ENCODE results near the gene MAP7. TPM values are rescaled to one million over a fixed set of nuclear protein-coding genes. Genes with fewer than 3 reads are reported as not detected.

The MAP7 gene
- total RNA-seq, 6 donors from 2014 or later, result 18.1 to 26.6 (median 24.2) TPM

GRCh38 chr6:136333824-136334464 is 216.3 kb downstream of the MAP7 start:
- Histone ChIP-seq H3K36me3 (no peaks in the 10 kb centered on the region), H3K27ac (no peak overlapping the region), H3K4me3 (no peak overlapping the region), H3K27me3 (no peaks in the 10 kb centered on the region), H3K9me3 (no peaks in the 10 kb centered on the region), H3K4me1 (peaks cover 0 to 3% (median 0%) of the 10 kb centered on the region in 4 donors)
- ATAC-seq (ENCODE audit: low FRiP score in 2 of 2) (no peak), DNase-seq (peak in 1 of 2 donors; percentile 15)
- TF ChIP-seq POLR2AphosphoS5 (IDR thresholded peaks at IDR 0.05) (no peak), POLR2A (IDR thresholded peaks at IDR 0.05) (no peak), CTCF (IDR thresholded peaks at IDR 0.05) (no peak), EP300 (IDR thresholded peaks at IDR 0.05) (no peak)
- WGBS, 2 donors, result 84 to 90% methylated on average over 10 to 11 of the region's 11 CpGs

GRCh38 chr6:136331461-136331860 is 218.8 kb downstream of the MAP7 start:
- H3K4me3 ChIP-seq, result no peak overlapping the region
- H3K9me3 ChIP-seq, result no peaks in the 10 kb centered on the region
- TF ChIP-seq CTCF (IDR thresholded peaks at IDR 0.05) (no peak), EP300 (IDR thresholded peaks at IDR 0.05) (no peak), POLR2AphosphoS5 (IDR thresholded peaks at IDR 0.05) (no peak), POLR2A (IDR thresholded peaks at IDR 0.05) (no peak)
- no peaks in the 10 kb centered on the region for H3K36me3 ChIP-seq
- no peak for ATAC-seq (ENCODE audit: low FRiP score in 2 of 2)
- 79 to 81% methylated on average over 1 of the region's 1 CpG for WGBS, 2 donors
- no peaks in the 10 kb centered on the region for H3K4me1 ChIP-seq
- DNase-seq, result no peak
- H3K27ac ChIP-seq, result no peak overlapping the region
- no peaks in the 10 kb centered on the region for H3K27me3 ChIP-seq

- no peak overlapping the region for H3K27ac ChIP-seq
- no peak overlapping the region for H3K4me3 ChIP-seq
- H3K9me3 ChIP-seq, result no peaks in the 10 kb centered on the region
- no peak for TF ChIP-seq POLR2A (IDR thresholded peaks at IDR 0.05)
- TF ChIP-seq POLR2AphosphoS5 (IDR thresholded peaks at IDR 0.05), result no peak
- no peak for TF ChIP-seq EP300 (IDR thresholded peaks at IDR 0.05)
- TF ChIP-seq CTCF (IDR thresholded peaks at IDR 0.05), result no peak
- no peaks in the 10 kb centered on the region for H3K36me3 ChIP-seq
- ATAC-seq (ENCODE audit: low FRiP score in 2 of 2), result no peak
- H3K27me3 ChIP-seq, result no peaks in the 10 kb centered on the region
- H3K4me1 ChIP-seq, result no peaks in the 10 kb centered on the region
- whole genome bisulfite sequencing, 2 donors, result 96 to 97% methylated on average over 8 of the region's 8 CpGs
- no peak for DNase-seq
Observed at GRCh38 chr6:136330634-136331033, 219.6 kb downstream of the MAP7 start.

GRCh38 chr6:136326038-136326553 is 224.1 kb downstream of the MAP7 start:
- H3K9me3 ChIP-seq, result no peaks in the 10 kb centered on the region
- no peaks in the 10 kb centered on the region for H3K27me3 ChIP-seq
- H3K4me1 ChIP-seq, result no peaks in the 10 kb centered on the region
- H3K36me3 ChIP-seq, result no peaks in the 10 kb centered on the region
- H3K27ac ChIP-seq, result no peak overlapping the region
- no peak for TF ChIP-seq POLR2A (IDR thresholded peaks at IDR 0.05)
- no peak for TF ChIP-seq CTCF (IDR thresholded peaks at IDR 0.05)
- TF ChIP-seq POLR2AphosphoS5 (IDR thresholded peaks at IDR 0.05), result no peak
- TF ChIP-seq EP300 (IDR thresholded peaks at IDR 0.05), result no peak
- ATAC-seq (ENCODE audit: low FRiP score in 2 of 2) (no peak), DNase-seq (no peak)
- H3K4me3 ChIP-seq, result no peak overlapping the region
- WGBS, 2 donors, result 62 to 66% methylated on average over 8 of the region's 8 CpGs
